ENCODE data around the gene ZSWIM5. TPM values are rescaled to one million over a fixed set of nuclear protein-coding genes. Genes with fewer than 3 reads are reported as not detected.
A peak's percentile ranks its signal among the peaks of the same experiment; 100 is the strongest.

The ZSWIM5 gene
- total RNA-seq, 1 donor: 4.7 TPM

DNA sequence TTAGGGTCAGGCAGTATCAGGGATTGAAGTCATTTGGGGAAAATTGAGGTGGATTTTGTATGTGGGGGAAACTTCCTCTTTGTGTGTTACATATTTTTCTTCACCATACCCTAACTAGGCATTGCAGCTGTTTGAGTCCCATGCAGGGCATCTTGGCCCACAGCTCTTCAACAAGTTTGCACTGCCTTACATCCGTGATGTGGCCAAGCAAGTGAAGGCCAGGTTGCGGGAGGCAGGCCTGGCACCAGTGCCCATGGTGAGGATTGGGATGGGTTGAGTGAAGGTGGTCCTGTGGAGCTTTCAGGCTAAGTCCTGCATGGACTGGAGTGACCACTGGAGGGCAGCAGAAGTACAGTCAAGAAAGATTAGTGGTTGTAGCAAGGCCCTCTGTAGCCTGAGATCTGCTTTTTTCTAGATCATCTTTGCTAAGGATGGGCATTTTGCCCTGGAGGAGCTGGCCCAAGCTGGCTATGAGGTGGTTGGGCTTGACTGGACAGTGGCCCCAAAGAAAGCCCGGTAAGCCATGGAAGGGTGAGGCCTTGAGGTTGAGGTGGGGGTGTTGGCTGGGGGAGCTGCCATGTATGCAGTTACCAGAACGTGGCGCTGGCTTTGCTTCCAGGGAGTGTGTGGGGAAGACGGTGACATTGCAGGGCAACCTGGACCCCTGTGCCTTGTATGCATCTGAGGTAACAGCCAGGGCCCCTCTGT, 191.9 kb downstream of the ZSWIM5 start:
- H3K4me3 ChIP-seq (ENCODE audit: low read depth, low read length): peak overlapping the region; percentile 34
- peak; percentile 94 for DNase-seq (ENCODE audit: low read depth)

DNA sequence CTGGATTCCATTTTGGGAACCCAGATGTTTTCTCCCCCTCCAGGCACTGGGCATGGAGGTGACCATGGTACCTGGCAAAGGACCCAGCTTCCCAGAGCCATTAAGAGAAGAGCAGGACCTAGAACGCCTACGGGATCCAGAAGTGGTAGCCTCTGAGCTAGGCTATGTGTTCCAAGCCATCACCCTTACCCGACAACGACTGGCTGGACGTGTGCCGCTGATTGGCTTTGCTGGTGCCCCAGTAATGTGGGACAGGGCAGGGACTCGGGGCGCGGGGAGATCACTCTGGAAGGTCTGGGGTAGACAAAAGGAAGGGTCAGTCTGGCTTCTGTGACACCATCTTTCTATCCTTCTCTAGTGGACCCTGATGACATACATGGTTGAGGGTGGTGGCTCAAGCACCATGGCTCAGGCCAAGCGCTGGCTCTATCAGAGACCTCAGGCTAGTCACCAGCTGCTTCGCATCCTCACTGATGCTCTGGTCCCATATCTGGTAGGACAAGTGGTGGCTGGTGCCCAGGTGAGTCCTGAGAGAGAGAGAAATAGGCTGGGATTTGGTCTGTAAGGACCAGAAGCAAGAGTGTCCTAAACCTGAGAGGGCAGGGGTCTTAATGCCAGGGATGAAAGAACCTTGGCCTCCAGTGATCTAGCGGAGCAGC, 192.7 kb downstream of the ZSWIM5 start:
- H3K4me3 ChIP-seq (ENCODE audit: low read depth, low read length): peak overlapping the region; percentile 87
- TF ChIP-seq, protein P1, sequence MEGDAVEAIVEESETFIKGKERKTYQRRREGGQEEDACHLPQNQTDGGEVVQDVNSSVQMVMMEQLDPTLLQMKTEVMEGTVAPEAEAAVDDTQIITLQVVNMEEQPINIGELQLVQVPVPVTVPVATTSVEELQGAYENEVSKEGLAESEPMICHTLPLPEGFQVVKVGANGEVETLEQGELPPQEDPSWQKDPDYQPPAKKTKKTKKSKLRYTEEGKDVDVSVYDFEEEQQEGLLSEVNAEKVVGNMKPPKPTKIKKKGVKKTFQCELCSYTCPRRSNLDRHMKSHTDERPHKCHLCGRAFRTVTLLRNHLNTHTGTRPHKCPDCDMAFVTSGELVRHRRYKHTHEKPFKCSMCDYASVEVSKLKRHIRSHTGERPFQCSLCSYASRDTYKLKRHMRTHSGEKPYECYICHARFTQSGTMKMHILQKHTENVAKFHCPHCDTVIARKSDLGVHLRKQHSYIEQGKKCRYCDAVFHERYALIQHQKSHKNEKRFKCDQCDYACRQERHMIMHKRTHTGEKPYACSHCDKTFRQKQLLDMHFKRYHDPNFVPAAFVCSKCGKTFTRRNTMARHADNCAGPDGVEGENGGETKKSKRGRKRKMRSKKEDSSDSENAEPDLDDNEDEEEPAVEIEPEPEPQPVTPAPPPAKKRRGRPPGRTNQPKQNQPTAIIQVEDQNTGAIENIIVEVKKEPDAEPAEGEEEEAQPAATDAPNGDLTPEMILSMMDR (IDR thresholded peaks at IDR 0.05; ENCODE audit: insufficient read depth, low read length): no peak
- no peak for DNase-seq (ENCODE audit: low read depth)

More for the DNA sequence above, 191.9 kb downstream of the ZSWIM5 start:
- TF ChIP-seq, protein P1 (IDR thresholded peaks at IDR 0.05; ENCODE audit: insufficient read depth, low read length): peak; percentile 93

DNA sequence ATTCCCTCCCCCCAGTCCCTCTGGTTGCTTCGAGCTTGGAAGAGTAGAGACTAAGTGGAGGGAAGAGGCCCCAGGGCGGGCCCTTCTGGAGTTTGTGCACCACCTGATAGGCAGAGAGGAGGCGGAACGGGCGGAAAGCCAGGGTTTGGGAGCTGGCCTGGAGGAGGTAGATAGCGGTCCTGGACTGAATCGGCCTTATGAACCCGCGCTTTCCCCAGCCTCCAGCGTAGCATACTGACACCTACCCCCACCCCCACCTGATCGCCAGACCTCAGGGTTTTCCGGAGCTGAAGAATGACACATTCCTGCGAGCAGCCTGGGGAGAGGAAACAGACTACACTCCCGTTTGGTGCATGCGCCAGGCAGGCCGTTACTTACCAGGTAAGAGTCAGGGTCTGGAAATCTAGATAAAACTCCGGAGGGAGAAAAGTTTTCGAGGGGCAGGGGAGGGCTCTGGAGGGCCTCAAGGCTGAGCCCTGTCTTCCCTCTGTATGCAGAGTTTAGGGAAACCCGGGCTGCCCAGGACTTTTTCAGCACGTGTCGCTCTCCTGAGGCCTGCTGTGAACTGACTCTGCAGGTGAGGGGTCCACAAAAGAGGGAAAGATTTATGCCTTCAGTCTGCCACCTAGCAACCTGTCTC, 193.6 kb downstream of the ZSWIM5 start:
- H3K4me3 ChIP-seq (ENCODE audit: low read depth, low read length): peak overlapping the region; percentile 87
- TF ChIP-seq, protein P1 (IDR thresholded peaks at IDR 0.05; ENCODE audit: insufficient read depth, low read length): no peak
- DNase-seq (ENCODE audit: low read depth): peak; percentile 67

DNA sequence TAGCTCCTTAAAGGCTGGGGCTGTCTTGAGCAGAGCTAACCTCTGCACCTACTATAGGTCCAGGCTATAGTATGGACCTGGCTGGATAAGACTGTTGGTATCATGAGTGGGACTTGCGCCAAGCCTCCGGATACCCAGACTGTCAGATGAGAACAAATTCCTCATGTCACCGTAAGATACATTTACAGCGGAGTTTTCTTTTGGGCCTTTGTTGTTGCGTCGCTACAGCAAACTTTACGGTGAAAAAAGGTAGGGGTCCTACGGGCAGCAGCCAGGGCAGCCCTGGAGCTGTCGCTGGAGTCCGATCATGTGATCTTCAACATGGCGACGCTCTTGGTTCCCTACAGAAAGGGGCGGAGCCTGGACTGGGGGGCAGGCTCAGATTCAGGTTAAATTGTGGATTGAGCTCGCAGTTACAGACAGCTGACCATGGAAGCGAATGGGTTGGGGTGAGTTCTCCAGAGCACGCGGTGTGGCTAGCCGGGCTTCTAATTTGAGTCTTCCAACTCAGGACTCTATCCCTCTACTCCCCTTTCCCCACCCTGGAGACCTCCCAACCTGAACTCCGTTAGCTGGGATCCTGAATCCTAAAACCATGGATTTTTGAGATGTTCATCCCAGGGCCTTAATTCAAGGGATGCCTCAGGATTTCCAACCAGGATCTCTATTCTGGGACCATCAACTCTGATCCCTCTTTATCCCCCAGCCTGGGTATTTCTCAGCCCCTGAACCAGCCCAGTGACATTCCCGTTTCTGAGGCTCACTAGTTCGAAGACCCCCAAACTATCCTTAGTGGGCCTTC, 194.4 kb downstream of the ZSWIM5 start, which contains the start of gene UROD:
UROD (plus strand) TSS at position 418 of the 802 bp plus-strand sequence; CDS start at position 430, 12 bp downstream.
- DNase-seq (ENCODE audit: low read depth): peak; percentile 97
- peak within 1 kb of the TSS; percentile 93 for H3K4me3 ChIP-seq (ENCODE audit: low read depth, low read length)
- TF ChIP-seq, protein P1 (IDR thresholded peaks at IDR 0.05; ENCODE audit: insufficient read depth, low read length): no peak

DNA sequence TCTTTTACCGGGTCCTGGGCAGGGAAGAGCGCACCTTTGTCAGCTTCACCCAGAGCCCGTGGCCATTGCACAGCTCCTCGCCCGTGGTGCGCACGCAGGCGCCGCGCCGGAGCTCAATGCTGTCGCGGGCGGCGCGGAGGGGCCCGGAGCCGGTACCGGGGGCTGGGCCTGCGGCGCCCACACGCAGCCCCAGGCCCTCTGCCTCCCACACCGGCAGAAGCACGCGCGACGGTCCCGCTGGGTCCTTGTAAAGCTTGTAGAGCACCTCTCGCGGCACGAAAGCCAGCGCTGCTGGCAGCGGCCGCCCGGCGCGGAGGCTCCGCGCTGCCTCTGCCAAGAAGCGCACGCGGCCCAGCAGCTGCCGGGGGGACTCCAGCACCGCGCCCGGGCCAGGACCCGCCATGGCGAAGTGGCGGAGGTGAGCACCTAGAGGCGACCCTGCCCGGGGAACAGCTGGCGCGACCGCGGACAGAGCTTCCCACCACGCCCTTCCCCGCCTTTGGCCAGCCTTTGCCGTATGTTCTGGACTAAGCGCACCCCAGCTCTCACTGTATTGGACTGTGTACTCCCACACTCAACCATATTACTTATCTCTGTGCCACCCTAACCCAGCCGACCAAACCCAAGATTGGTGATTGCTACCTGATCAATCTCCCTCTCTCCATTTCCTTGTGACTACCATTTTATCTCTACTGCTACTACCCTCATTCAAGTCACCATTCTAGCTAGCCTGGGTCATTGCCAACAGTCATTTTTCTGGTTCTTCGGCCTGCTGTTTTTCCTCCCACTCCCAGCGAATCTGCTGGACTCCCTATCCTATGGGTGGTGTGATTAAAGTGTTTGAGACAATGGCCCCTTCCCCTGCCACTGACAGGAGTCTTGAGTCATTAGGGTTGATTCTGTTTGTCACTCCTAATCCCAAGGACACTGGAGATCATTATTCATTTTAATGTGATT, 195.3 kb downstream of the ZSWIM5 start, which contains the start of gene HECTD3:
HECTD3 (minus strand) TSS at position 470 of the 957 bp plus-strand sequence; CDS start at position 403, 67 bp downstream.
- peak; percentile 74 for DNase-seq (ENCODE audit: low read depth)
- peak within 1 kb of the TSS; percentile 93 for H3K4me3 ChIP-seq (ENCODE audit: low read depth, low read length)
- TF ChIP-seq, protein P1 (IDR thresholded peaks at IDR 0.05; ENCODE audit: insufficient read depth, low read length): no peak
